ENCODE results near the gene KRTAP4-16.
"Not testable (repeated sequence)": the region's sequence is repeated elsewhere in the genome, so short reads cannot be mapped to it uniquely, and the experiment has no call there.

Gene KRTAP4-16

GRCh38 chr17:41119696-41120690, 18.0 kb upstream of the KRTAP4-16 start:
- DNase-seq (ENCODE audit: low read depth in 3 of 3, low spot score in 1 of 3), result not testable (repeated sequence)

GRCh38 chr17:41118721-41119120, 16.7 kb upstream of the KRTAP4-16 start:
- no peak for DNase-seq (ENCODE audit: low read depth in 3 of 3, low spot score in 1 of 3)

DNA sequence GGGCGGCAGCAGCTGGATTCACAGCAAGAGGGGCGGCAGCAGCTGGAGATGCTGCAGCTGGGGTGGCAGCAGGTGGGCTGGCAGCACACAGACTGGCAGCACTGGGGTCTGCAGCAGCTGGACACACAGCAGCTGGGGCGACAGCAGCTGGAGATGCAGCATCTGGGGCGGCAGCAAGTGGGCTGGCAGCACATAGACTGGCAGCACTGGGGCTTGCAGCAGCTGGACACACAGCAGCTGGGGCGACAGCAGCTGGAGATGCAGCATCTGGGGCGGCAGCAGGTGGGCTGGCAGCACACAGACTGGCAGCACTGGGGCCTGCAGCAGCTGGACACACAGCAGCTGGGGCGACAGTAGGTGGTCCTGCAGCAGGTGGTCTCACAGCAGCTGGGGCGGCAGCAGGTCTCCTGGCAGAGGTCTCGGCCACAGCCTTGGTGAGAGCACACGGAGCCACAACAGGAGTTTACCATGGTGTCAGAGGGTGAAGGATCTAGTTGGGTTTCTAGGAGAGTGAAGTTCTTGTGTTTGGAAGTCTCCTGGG, 15.9 kb upstream of the KRTAP4-16 start, which contains the start of gene KRTAP4-11:
TSS of gene KRTAP4-11 (minus strand) at position 528 of the 541 bp plus-strand sequence. CDS start at position 470, 58 bp downstream.
- DNase-seq (ENCODE audit: low read depth in 3 of 3, low spot score in 1 of 3), result not testable (repeated sequence)

DNA sequence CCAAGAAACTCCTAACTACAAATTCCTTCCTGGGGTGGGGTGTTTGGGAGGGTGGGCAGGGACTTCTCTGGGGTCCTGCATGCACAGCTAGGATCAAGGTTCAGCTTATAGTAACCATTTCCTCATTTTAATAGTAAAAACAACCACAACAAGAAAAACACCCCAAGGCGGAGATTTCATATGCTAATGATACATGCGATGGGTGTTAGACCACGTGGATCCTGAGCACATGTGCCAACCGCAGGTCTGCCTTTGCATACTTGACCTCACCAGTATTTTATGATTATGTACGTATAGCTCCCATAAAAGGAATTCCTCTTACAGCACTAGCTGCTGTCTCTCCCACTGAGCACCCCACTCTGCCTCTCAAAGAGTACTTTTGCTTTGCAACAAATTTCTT, 14.3 kb upstream of the KRTAP4-16 start:
- no peak for DNase-seq (ENCODE audit: low read depth in 3 of 3, low spot score in 1 of 3)

DNA sequence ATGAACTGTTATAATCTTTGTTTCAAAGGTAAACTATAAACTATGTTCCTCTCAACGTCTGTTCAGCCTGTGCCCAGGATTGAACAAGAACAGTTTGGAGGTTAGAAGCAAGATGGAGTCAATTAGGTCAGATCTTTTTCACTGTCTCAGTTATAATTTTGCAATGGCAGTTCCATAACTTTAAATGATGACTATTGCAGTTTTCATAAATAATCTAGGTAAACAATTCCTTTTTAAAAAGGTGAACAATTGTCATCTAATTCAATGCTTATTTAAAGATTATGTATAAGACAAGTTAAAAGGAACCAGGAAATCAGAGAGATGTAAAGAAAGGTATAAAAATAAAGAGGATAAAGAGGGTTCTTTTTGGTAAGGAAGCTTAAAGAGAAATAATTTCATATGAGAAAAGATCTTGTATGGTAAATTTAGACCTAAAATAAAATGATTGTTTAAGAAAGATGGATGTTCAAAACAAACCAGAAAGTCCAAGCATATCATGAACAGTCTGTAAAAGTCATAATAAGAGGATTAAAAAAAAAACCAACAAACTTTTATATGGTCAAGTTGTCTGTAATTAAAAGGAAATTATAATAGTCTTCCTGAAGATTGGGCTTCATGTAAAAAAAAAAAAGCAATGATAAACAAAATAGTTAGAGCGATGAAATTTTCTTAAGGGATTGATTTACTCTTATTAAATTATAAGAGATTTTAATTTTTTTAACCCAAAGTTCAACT, 9.3 kb upstream of the KRTAP4-16 start:
- DNase-seq (ENCODE audit: low read depth in 3 of 3, low spot score in 1 of 3), result no peak

- not testable (repeated sequence) for DNase-seq (ENCODE audit: low read depth in 3 of 3, low spot score in 1 of 3)
Measured at GRCh38 chr17:41108728-41109386, 6.8 kb upstream of the KRTAP4-16 start.

GRCh38 chr17:41107941-41108450, 6.0 kb upstream of the KRTAP4-16 start:
- DNase-seq (ENCODE audit: low read depth in 3 of 3, low spot score in 1 of 3), result no peak

DNA sequence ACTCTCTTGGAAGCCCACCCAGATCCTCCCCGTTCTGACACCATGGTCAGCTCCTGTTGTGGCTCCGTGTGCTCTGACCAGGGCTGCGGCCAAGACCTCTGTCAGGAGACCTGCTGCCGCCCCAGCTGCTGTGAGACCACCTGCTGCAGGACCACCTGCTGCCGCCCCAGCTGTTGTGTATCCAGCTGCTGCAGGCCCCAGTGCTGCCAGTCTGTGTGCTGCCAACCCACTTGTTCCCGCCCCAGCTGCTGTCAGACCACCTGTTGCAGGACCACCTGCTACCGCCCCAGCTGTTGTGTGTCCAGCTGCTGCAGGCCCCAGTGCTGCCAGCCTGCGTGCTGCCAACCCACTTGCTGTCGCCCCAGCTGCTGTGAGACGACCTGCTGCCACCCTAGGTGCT, 3.3 kb upstream of the KRTAP4-16 start, which contains the start of gene KRTAP4-9:
TSS of gene KRTAP4-9 (plus strand) at position 43 of the 400 bp plus-strand sequence. CDS start at position 43, 0 bp downstream.
- DNase-seq (ENCODE audit: low read depth in 3 of 3, low spot score in 1 of 3), result not testable (repeated sequence)

GRCh38 chr17:41104386-41105038, 2.5 kb upstream of the KRTAP4-16 start:
- DNase-seq (ENCODE audit: low read depth in 3 of 3, low spot score in 1 of 3), result not testable (repeated sequence)

GRCh38 chr17:41103896-41104295, 1.9 kb upstream of the KRTAP4-16 start:
- DNase-seq (ENCODE audit: low read depth in 3 of 3, low spot score in 1 of 3), result no peak

GRCh38 chr17:41099682-41100480, 2.1 kb downstream of the KRTAP4-16 start:
- DNase-seq (ENCODE audit: low read depth in 3 of 3, low spot score in 1 of 3), result not testable (repeated sequence)

DNA sequence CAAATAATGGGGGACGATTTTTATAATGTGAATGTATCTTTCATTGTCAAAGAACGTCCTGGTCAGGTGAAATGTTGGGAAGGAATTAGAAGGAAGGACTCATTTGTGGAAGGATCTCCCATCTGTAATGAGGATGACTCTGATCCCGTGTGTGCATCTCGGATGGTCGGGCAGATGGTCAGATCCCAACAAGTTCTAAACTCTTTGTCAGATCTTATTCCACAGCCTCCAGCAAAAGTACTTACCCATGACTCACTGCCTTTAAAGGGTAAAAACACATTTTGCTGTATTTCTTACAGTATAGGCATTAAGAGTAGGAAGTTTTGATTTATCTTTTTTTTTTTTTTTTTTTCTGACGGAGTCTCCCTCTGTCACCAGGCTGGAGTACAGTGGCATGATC, 3.5 kb downstream of the KRTAP4-16 start:
- no peak for DNase-seq (ENCODE audit: low read depth in 3 of 3, low spot score in 1 of 3)

DNA sequence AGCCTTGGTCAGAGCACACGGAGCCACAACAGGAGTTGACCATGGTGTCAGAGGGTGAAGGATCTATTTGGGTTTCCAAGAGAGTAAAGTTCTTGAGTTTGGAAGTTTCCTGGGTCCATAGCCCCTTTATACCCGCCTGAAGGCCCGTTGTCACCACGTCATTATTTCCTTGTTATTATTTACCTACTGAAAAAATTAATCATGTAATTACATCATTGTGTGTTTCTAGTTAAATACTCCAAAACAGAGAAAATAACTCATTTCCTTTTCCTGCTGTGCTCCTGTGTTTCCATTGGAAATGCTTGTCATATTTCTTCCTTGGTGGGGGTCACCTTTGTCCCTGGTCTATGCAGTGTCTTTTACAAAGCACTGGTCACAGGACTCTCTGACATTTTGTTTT, 4.0 kb downstream of the KRTAP4-16 start, which contains the start of gene KRTAP4-8:
TSS of gene KRTAP4-8 (minus strand) at position 101 of the 400 bp plus-strand sequence. CDS start at position 43, 58 bp downstream.
- DNase-seq (ENCODE audit: low read depth in 3 of 3, low spot score in 1 of 3), result no peak

GRCh38 chr17:41096055-41096454, 6.0 kb downstream of the KRTAP4-16 start:
- DNase-seq (ENCODE audit: low read depth in 3 of 3, low spot score in 1 of 3), result no peak

DNA sequence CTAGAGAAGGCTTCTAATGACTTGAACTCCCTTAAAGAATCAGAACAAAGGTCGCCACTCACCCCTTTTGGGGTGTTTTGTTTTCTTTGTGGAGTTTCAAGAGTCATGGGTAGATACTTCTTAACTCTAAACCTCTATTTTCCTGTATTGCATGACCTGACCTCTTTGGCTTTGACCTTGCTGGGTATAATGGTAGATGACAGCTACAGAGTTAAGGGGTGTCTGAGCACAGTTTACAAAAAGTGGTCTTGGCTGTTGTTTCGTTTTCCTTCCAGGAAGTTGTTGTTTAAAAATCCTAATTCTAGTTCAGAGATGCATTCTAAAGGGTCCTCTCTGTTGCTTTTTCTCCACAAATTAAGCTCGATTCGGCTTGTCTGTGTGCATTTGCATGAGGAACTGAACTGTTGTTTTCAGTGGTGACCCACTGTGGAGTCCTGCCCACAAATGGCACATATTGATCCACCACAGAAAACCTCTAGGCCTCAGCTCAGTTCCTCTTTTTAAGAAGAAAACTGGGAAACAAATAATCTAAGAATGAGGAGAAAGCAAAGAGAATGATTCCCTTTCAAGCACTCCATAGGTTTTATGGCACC, 13.2 kb downstream of the KRTAP4-16 start:
- DNase-seq (ENCODE audit: low read depth in 3 of 3, low spot score in 1 of 3), result not testable (repeated sequence)

- not testable (repeated sequence) for DNase-seq (ENCODE audit: low read depth in 3 of 3, low spot score in 1 of 3)
Measured at GRCh38 chr17:41084100-41084856, 17.7 kb downstream of the KRTAP4-16 start, which contains the start of gene KRTAP4-7. Gene KRTAP4-7 (plus strand): TSS chr17:41084150. CDS start chr17:41084207, 57 bp downstream.

DNA sequence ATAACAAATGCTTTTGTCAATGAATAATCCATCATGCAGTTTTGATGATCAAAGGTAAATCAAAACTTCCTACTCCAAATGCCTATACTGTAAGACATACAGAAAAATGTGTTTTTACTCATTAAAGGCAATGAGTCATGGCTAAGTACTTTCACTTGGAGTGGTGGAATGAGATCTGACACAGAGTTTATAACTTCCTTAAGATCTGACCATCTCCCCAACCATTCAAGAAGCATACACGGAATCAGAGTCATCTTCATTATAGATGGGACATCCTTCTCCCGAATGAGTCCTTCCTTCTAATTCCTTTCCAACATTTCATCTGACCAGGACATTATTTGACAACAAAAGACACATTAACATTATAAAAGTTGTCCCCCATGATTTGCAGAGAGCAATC, 18.6 kb downstream of the KRTAP4-16 start:
- not testable (repeated sequence) for DNase-seq (ENCODE audit: low read depth in 3 of 3, low spot score in 1 of 3)

DNA sequence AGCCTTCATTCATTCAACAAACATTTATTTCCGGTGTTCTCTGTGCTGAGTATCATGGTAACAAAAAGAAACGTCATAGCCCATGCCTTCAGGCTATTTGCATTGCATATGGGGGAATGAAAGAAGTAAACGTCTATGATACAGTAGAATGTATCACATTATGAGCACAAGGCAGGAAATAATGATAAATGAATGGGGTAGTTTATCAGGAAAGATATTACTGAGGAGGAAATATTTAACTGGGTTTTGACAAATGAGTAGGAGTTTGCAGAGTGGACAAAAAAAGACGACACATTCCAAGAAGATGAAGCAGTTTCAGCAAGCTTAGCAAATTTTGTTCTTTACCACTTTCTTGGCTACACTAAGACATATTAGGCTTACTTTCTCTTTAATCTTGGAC, 19.4 kb downstream of the KRTAP4-16 start:
- DNase-seq (ENCODE audit: low read depth in 3 of 3, low spot score in 1 of 3), result no peak
